Gastrocnemius medialis (tissue), 4 donors: ENCODE measurements around the gene ACOXL. TPM values are rescaled to one million over a fixed set of nuclear protein-coding genes. Genes with fewer than 3 reads are reported as not detected.

ENCODE experiments used
- ATAC-seq, 2 donors: fragments of 150-250 bp; one replicate each; pipeline ENCODE4 v1.9.1; 2016
- DNase-seq, 2 donors: peaks; one replicate each; pipeline ENCODE4 v3.0.0-alpha.2; 2019
- H3K27ac ChIP-seq, 4 donors: fragments of 200-600 bp; sonication (generic); 1 replicate in 1 of 4; 2 replicates in 3 of 4; pipeline ENCODE4 v1.5.1; 2016 to 2018; ENCODE audit warnings: mild to moderate bottlenecking in 2 of 4, moderate library complexity in 1 of 4
- H3K27me3 ChIP-seq, 3 donors: fragments of 200-600 bp; sonication (generic) in 2 of 3; 1 replicate in 1 of 3; 2 replicates in 2 of 3; pipeline versions ENCODE4 v1.5.1 to v1.6.0; 2016 to 2019; ENCODE audit warnings: mild to moderate bottlenecking in 1 of 3, moderate library complexity in 1 of 3
- H3K36me3 ChIP-seq, 2 donors: fragments of 200-600 bp; sonication (generic) in 1 of 2; one replicate each; pipeline ENCODE4 v1.5.1; 2017 to 2018
- H3K4me1 ChIP-seq, 2 donors: fragments of 200-600 bp; sonication (generic) in 1 of 2; one replicate each; pipeline ENCODE4 v1.5.1; 2016 to 2017; ENCODE audit warnings: mild to moderate bottlenecking in 2 of 2
- H3K4me3 ChIP-seq, 4 donors: fragments of 200-600 bp; sonication (generic) in 3 of 4; 1 replicate in 1 of 4; 2 replicates in 3 of 4; pipeline ENCODE4 v1.5.1; 2016 to 2019; ENCODE audit warnings: mild to moderate bottlenecking in 2 of 4
- H3K9me3 ChIP-seq, 3 donors: fragments of 200-600 bp; sonication (generic) in 2 of 3; 1 replicate in 1 of 3; 2 replicates in 2 of 3; pipeline ENCODE4 v1.5.1; 2016 to 2019
- CTCF ChIP-seq, 5 experiments: fragments of 450-650 bp in 3 of 5; fragments of 200-600 bp in 2 of 5; sonication (generic) in 2 of 5; IDR thresholded peaks in 4 of 5; conservative IDR thresholded peaks in 1 of 5; 1 replicate in 4 of 5; 2 replicates in 1 of 5; pipeline ENCODE4 v1.5.1; 2016 to 2019; ENCODE audit warnings: antibody characterized with exemption in 5 of 5, mild to moderate bottlenecking in 3 of 5, moderate library complexity in 3 of 5
- POLR2A ChIP-seq, 2 donors: fragments of 450-650 bp; IDR thresholded peaks; one replicate each; pipeline ENCODE4 v1.6.1; 2017; ENCODE audit warnings: antibody characterized with exemption in 2 of 2, mild to moderate bottlenecking in 2 of 2, moderate library complexity in 2 of 2
- in situ Hi-C, 4 donors: fragments of 200-750 bp; cut with MboI; loops; one replicate each; pipeline versions ENCODE4 v1.15.0 to v1.8.0; 2017; ENCODE audit warnings: low sequenced_read_pairs in 4 of 4
- intact Hi-C: fragments of 100-400 bp; cut with DNase I; formaldehyde crosslinking; loops from one replicate; pipeline ENCODE4 v1.15.1; 2023; ENCODE audit warnings: low total_unique reads
- total RNA-seq, 4 donors: library from RNA; depleted of rRNA; stranded (reverse); fragments of >200 nt; gene quantifications; one replicate each; pipeline versions ENCODE4 v1.1.0 to v1.2.3, GENCODE V29; 2016

ACOXL gene
- total RNA-seq, 4 donors from 2014 or later, result not detected

- intact Hi-C loops (no loop called here), in situ Hi-C loops (no loop called here)
- Histone ChIP-seq H3K36me3 (no peaks in the 10 kb centered on the region), H3K9me3 (no peaks in the 10 kb centered on the region), H3K4me3 (no peak overlapping the region), H3K27me3 (no peaks in the 10 kb centered on the region), H3K4me1 (peaks cover 12 to 13% of the 10 kb centered on the region in 2 donors), H3K27ac (no peak overlapping the region)
- ATAC-seq, result no peak
- no peak for DNase-seq
- TF ChIP-seq POLR2A (IDR thresholded peaks at IDR 0.05), result no peak
- no peak for TF ChIP-seq CTCF (IDR thresholded peaks at IDR 0.05 in 4 of 5, conservative IDR thresholded peaks at IDR 0.05 in 1 of 5)
These were observed 33.9 kb downstream of the ACOXL start for GRCh38 chr2:110766291-110766690.

DNA sequence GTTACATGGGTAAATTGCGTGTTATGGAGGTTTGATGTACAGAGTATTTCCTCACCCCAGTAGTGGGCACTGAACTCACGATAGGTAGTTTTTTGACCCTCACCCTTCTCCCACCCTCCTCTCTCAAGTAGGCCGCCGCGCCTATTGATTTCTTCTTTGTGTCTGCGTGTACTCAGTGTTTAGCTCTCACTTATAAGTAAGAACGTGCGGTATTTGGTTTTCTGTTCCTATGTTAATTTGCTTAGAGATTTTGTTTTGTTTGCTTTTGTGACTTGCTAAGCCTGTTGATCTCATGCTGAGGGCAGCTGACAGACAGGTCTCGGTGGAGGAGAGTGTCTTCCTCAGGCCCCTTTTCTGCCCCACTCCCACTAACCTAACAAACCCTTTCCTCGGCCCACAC is 36.2 kb downstream of the ACOXL start:
- in situ Hi-C loops, result no loop called here
- peaks cover 29% of the 10 kb centered on the region in 2 donors for H3K4me1 ChIP-seq
- TF ChIP-seq POLR2A (IDR thresholded peaks at IDR 0.05) (no peak), CTCF (IDR thresholded peaks at IDR 0.05 in 4 of 5, conservative IDR thresholded peaks at IDR 0.05 in 1 of 5) (no peak)
- H3K27ac ChIP-seq, result no peak overlapping the region
- H3K27me3 ChIP-seq, result no peaks in the 10 kb centered on the region
- intact Hi-C loops, result no loop called here
- H3K36me3 ChIP-seq, result no peaks in the 10 kb centered on the region
- ATAC-seq (no peak), DNase-seq (no peak)
- no peak overlapping the region for H3K4me3 ChIP-seq
- H3K9me3 ChIP-seq, result no peaks in the 10 kb centered on the region

GRCh38 chr2:110770404-110770958 is 38.1 kb downstream of the ACOXL start:
- H3K4me1 ChIP-seq, result peaks cover 36 to 39% of the 10 kb centered on the region in 2 donors
- ATAC-seq, result peak in 1 of 2 donors; percentile 13
- H3K9me3 ChIP-seq, result no peaks in the 10 kb centered on the region
- peak overlapping the region; percentile 73 to 88 (median 78) for H3K27ac ChIP-seq
- in situ Hi-C loops, result no loop called here
- H3K36me3 ChIP-seq, result no peaks in the 10 kb centered on the region
- H3K4me3 ChIP-seq, result peak overlapping the region; percentile 41 to 44 (median 42)
- peak; percentile 40 to 49 for DNase-seq
- intact Hi-C loops, result loop anchor here (2.0 to 10.0 kb wide), 4 partner anchors 46 to 927 kb away; no protein-coding TSS in a partner anchor
- no peak for TF ChIP-seq POLR2A (IDR thresholded peaks at IDR 0.05)
- H3K27me3 ChIP-seq, result no peaks in the 10 kb centered on the region

GRCh38 chr2:110770959-110771431 is 38.6 kb downstream of the ACOXL start:
- Histone ChIP-seq H3K9me3 (no peaks in the 10 kb centered on the region), H3K4me3 (peak overlapping the region; percentile 41 to 44 (median 42)), H3K4me1 (peaks cover 36 to 39% of the 10 kb centered on the region in 2 donors), H3K27ac (peak overlapping the region; percentile 73 to 88 (median 78)), H3K27me3 (no peaks in the 10 kb centered on the region), H3K36me3 (no peaks in the 10 kb centered on the region)
- intact Hi-C loops (loop anchor here (2.0 to 10.0 kb wide), 4 partner anchors 46 to 926 kb away; no protein-coding TSS in a partner anchor), in situ Hi-C loops (no loop called here)
- DNase-seq (peak; percentile 81), ATAC-seq (peak; percentile 82)
- TF ChIP-seq CTCF (IDR thresholded peaks at IDR 0.05 in 4 of 5, conservative IDR thresholded peaks at IDR 0.05 in 1 of 5) (no peak), POLR2A (IDR thresholded peaks at IDR 0.05) (no peak)

DNA sequence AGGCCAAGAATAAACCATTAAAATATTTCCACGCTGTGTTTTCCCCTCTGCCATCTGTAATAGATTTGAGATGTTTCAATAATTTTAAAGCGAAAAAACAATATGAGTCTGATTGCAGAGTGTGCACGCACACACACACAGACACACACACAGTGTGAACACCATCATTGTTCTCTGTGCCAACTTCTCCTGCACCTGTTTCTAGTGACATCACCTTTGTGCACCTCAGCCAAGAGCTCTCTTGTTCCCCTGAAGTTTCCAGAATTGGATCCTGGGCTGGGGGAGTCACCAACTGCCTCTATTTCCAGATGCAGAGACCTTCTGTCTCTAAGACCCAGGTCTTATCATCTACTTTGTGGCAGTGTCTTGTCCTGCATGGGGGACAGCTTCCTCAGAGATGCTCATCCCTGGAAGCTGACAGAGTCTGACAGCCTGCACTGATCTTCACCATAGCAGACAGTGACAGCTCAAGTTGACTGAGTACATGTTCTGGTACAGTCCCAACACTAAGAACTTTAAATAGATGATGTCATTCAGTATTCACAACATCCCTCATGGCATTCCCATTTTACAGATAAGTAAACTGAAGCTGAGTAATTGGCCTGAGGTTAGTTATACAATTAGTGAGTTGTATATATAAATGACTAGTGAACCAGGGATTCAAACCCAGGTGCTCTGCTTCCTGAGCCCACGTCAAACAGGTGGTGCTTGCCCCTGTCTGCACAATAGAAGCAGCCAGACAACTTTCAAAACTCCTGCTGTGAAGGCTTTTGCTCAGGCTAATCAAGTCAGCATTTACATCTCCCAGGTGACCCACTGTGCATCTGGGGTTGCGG is 39.4 kb downstream of the ACOXL start:
- Histone ChIP-seq H3K4me1 (peaks cover 36 to 39% of the 10 kb centered on the region in 2 donors), H3K9me3 (no peaks in the 10 kb centered on the region), H3K36me3 (no peaks in the 10 kb centered on the region), H3K27ac (peak overlapping the region; percentile 73 to 88 (median 78)), H3K27me3 (no peaks in the 10 kb centered on the region), H3K4me3 (peak overlapping the region in 1 of 4 donors; percentile 42)
- peak; percentile 18 to 62 for DNase-seq
- no peak for TF ChIP-seq POLR2A (IDR thresholded peaks at IDR 0.05)
- no peak for TF ChIP-seq CTCF (IDR thresholded peaks at IDR 0.05 in 4 of 5, conservative IDR thresholded peaks at IDR 0.05 in 1 of 5)
- intact Hi-C loops (loop anchor here (2.0 to 10.0 kb wide), 4 partner anchors 45 to 926 kb away; no protein-coding TSS in a partner anchor), in situ Hi-C loops (no loop called here)
- peak; percentile 47 to 52 for ATAC-seq
